Measurements from ENCODE around the gene UTS2B. TPM values are rescaled to one million over a fixed set of nuclear protein-coding genes. Genes with fewer than 3 reads are reported as not detected.

UTS2B gene
- total and polyA plus RNA-seq, 9 donors = 0.60 to 1.0 (median 0.92) TPM

DNA sequence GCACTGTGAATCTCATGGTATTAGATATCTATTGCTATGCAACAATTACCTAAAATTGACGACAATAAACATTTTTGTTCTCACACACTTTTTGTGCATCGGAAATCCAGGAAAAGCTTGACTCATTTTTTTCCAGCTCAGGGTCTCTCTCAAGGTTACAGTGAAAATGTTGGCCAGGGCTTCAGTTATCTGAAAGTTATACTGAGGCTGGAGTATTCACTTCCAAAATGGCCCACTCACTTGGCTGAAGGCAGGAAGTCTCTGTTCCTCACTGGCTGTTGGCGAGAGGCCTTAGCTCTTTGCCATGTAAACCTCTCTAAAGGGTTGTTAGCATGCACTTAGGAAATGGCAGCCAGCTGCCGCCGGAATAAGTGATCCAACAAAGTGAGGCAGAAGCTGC, 89.8 kb downstream of the UTS2B start:
- H3K36me3 ChIP-seq = no peaks in the 10 kb centered on the region
- no peak overlapping the region for H3K4me3 ChIP-seq
- intact Hi-C loops (cut with DNase I) = no loop called here
- H3K27ac ChIP-seq = no peak overlapping the region
- WGBS, 3 donors = 52 to 69% (median 57%) methylated on average over 5 of the region's 5 CpGs
- H3K27me3 ChIP-seq = no peaks in the 10 kb centered on the region
- no peaks in the 10 kb centered on the region for H3K9me3 ChIP-seq
- no peak for DNase-seq
- no peaks in the 10 kb centered on the region for H3K4me1 ChIP-seq (ENCODE audit: insufficient read depth)
- TF ChIP-seq EP300 (IDR thresholded peaks at IDR 0.05) (no peak), POLR2A (IDR thresholded peaks at IDR 0.05) (no peak)
- TF ChIP-seq, protein P1, sequence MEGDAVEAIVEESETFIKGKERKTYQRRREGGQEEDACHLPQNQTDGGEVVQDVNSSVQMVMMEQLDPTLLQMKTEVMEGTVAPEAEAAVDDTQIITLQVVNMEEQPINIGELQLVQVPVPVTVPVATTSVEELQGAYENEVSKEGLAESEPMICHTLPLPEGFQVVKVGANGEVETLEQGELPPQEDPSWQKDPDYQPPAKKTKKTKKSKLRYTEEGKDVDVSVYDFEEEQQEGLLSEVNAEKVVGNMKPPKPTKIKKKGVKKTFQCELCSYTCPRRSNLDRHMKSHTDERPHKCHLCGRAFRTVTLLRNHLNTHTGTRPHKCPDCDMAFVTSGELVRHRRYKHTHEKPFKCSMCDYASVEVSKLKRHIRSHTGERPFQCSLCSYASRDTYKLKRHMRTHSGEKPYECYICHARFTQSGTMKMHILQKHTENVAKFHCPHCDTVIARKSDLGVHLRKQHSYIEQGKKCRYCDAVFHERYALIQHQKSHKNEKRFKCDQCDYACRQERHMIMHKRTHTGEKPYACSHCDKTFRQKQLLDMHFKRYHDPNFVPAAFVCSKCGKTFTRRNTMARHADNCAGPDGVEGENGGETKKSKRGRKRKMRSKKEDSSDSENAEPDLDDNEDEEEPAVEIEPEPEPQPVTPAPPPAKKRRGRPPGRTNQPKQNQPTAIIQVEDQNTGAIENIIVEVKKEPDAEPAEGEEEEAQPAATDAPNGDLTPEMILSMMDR (IDR thresholded peaks at IDR 0.05) = no peak

DNA sequence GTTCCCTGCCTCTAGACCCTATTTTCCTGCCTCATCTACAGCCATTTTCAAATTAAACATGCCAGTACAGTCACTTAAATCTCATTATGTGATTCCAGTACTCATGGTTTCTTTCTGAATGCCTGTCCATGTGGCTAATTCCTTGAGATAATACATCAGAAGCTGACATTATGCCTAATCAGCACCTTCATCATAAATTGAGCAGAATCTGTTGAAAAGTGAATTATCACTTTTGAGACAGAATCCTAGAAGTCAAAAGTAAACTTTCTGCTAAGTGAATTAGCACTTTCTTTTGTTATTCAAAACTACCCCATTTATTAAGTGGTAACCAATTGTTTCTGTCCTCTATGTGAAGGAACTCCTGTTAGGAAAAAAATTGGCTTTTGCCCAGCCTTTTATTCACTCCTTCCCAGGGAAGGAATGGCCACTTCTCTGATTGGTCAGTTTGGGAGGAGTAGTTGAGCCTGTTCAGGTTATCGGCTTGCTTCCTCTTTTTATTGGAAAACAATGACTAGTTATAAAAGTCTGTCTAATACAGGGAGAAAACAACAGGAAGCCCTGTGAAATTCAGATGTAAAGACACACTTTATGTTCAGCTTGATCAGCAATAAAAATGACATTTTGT, 90.8 kb downstream of the UTS2B start:
- DNase-seq = no peak
- Histone ChIP-seq H3K27me3 (no peaks in the 10 kb centered on the region), H3K4me1 (ENCODE audit: insufficient read depth) (no peaks in the 10 kb centered on the region), H3K27ac (no peak overlapping the region), H3K36me3 (no peaks in the 10 kb centered on the region), H3K4me3 (no peak overlapping the region), H3K9me3 (no peaks in the 10 kb centered on the region)
- TF ChIP-seq EP300 (IDR thresholded peaks at IDR 0.05) (no peak), POLR2A (IDR thresholded peaks at IDR 0.05) (no peak)
- TF ChIP-seq, protein P1 (IDR thresholded peaks at IDR 0.05) = no peak
- 38 to 49% (median 43%) methylated on average over 1 of the region's 1 CpG for WGBS, 3 donors
- intact Hi-C loops (cut with DNase I) = no loop called here

DNA sequence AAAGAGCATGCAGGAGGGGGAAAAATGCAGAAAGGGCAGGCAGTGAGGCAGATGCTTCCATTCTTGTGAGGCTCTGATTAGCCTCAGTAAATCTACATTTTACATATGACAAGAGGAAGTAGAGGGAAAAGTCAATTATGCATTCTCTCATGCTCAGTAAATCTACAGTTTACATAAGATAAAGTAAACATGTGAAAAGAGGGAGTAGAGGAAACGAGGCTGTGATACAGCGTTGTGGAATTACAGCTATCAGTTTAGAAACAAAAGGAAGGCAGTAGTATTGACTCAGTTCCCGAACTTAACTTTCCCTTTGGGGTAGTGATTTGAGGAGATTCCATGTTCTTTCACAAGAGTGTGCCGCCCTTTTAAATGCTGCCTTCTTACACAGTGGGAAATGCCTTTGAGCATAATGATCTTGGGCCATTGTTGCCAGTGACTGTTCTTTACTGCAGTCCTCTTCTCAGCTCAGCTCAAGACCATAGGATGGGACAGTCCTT, 92.0 kb downstream of the UTS2B start:
- no peak for TF ChIP-seq POLR2A (IDR thresholded peaks at IDR 0.05)
- TF ChIP-seq, protein P1 (IDR thresholded peaks at IDR 0.05) = no peak
- H3K36me3 ChIP-seq = no peaks in the 10 kb centered on the region
- H3K9me3 ChIP-seq = no peaks in the 10 kb centered on the region

DNA sequence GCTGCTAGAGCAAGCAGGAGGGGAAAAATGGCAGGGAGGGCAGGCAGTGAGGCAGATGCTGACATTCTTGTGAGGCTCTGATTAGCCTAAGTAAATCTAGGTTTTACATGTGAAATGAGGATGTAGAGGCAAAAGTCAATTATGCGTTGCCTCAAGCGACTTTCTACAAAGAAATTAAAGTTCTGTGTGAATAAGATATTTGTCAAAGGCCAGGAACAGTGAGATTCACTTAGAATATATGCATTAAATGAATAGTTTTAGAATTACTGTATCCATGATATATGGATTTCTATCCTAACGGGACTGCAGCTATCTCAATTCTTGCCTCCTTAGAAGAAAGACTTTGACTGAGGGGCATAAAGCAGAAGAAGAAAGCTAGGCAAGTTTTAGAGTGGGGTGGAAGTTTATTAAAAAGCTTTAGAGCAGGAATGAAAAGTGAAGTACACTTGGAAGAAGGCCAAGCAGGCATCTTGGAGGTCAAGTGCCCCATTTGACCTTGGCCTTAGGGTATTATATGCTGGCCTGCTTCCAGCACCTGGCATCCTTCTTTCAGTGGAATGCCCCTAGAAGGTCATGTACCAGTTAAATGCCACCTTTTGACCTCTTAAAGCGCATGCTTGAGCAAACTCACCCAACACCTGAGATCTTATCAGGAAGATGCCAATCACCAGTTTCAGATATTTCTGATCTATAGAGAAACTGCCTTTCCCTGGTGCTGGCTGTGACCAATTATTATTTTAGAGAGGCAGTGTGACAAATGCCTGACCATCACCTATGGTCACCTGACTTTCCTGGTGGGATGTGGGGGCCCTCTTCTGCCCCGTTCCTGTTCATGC, 93.1 kb downstream of the UTS2B start:
- Histone ChIP-seq H3K4me1 (ENCODE audit: insufficient read depth) (no peaks in the 10 kb centered on the region), H3K9me3 (no peaks in the 10 kb centered on the region), H3K36me3 (no peaks in the 10 kb centered on the region), H3K4me3 (no peak overlapping the region), H3K27me3 (no peaks in the 10 kb centered on the region), H3K27ac (no peak overlapping the region)
- DNase-seq = no peak
- intact Hi-C loops (cut with DNase I) = no loop called here
- TF ChIP-seq POLR2A (IDR thresholded peaks at IDR 0.05) = no peak
- TF ChIP-seq, protein P1 (IDR thresholded peaks at IDR 0.05) = no peak
- no peak for TF ChIP-seq EP300 (IDR thresholded peaks at IDR 0.05)
- WGBS, 3 donors = 90 to 96% (median 94%) methylated on average over 5 of the region's 5 CpGs

More for the DNA sequence above, 92.0 kb downstream of the UTS2B start:
- no peaks in the 10 kb centered on the region for H3K27me3 ChIP-seq
- no peak for DNase-seq
- whole genome bisulfite sequencing, 3 donors = 50 to 62% (median 53%) methylated on average over 4 of the region's 4 CpGs
- no peak overlapping the region for H3K27ac ChIP-seq
- H3K4me1 ChIP-seq (ENCODE audit: insufficient read depth) = no peaks in the 10 kb centered on the region
- intact Hi-C loops (cut with DNase I) = no loop called here
- no peak overlapping the region for H3K4me3 ChIP-seq

Data from ovary (tissue), 9 donors.